ENCODE results near the gene SOCS7. TPM values are rescaled to one million over a fixed set of nuclear protein-coding genes. Genes with fewer than 3 reads are reported as not detected.

The SOCS7 gene
- total RNA-seq, 2 donors from 2014 or later = 11.4 to 15.3 TPM

GRCh38 chr17:38449364-38449763 is 97.7 kb downstream of the SOCS7 start:
- Histone ChIP-seq H3K4me1 (no peaks in the 10 kb centered on the region), H3K4me3 (no peak overlapping the region), H3K9ac (ENCODE audit: low read depth in 2 of 2, low read length in 2 of 2) (peak overlapping the region in 1 of 2 donors; percentile 35), H3K27me3 (no peaks in the 10 kb centered on the region), H3K36me3 (no peaks in the 10 kb centered on the region), H3K9me3 (no peaks in the 10 kb centered on the region), H3K27ac (no peak overlapping the region)
- DNase-seq = no peak
- TF ChIP-seq, protein P1, sequence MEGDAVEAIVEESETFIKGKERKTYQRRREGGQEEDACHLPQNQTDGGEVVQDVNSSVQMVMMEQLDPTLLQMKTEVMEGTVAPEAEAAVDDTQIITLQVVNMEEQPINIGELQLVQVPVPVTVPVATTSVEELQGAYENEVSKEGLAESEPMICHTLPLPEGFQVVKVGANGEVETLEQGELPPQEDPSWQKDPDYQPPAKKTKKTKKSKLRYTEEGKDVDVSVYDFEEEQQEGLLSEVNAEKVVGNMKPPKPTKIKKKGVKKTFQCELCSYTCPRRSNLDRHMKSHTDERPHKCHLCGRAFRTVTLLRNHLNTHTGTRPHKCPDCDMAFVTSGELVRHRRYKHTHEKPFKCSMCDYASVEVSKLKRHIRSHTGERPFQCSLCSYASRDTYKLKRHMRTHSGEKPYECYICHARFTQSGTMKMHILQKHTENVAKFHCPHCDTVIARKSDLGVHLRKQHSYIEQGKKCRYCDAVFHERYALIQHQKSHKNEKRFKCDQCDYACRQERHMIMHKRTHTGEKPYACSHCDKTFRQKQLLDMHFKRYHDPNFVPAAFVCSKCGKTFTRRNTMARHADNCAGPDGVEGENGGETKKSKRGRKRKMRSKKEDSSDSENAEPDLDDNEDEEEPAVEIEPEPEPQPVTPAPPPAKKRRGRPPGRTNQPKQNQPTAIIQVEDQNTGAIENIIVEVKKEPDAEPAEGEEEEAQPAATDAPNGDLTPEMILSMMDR (IDR thresholded peaks at IDR 0.05) = no peak
- intact Hi-C loops (cut with DNase I) = no loop called here

GRCh38 chr17:38450557-38451029 is 98.9 kb downstream of the SOCS7 start:
- Histone ChIP-seq H3K27ac (no peak overlapping the region), H3K4me3 (no peak overlapping the region), H3K9me3 (no peaks in the 10 kb centered on the region), H3K9ac (ENCODE audit: low read depth in 2 of 2, low read length in 2 of 2) (no peak overlapping the region), H3K27me3 (no peaks in the 10 kb centered on the region), H3K4me1 (no peaks in the 10 kb centered on the region), H3K36me3 (no peaks in the 10 kb centered on the region)
- no peak for DNase-seq
- intact Hi-C loops (cut with DNase I) = no loop called here
- TF ChIP-seq, protein P1 (IDR thresholded peaks at IDR 0.05) = no peak

GRCh38 chr17:38451030-38451839 is 99.6 kb downstream of the SOCS7 start:
- no peak overlapping the region for H3K4me3 ChIP-seq
- intact Hi-C loops (cut with DNase I) = no loop called here

GRCh38 chr17:38451840-38452529 is 100.3 kb downstream of the SOCS7 start:
- H3K27me3 ChIP-seq = no peaks in the 10 kb centered on the region
- peak overlapping the region; percentile 9 for H3K27ac ChIP-seq
- H3K4me3 ChIP-seq = no peak overlapping the region
- H3K4me1 ChIP-seq = no peaks in the 10 kb centered on the region
- H3K36me3 ChIP-seq = no peaks in the 10 kb centered on the region
- H3K9me3 ChIP-seq = no peaks in the 10 kb centered on the region
- H3K9ac ChIP-seq (ENCODE audit: low read depth in 2 of 2, low read length in 2 of 2) = peak overlapping the region in 1 of 2 donors; percentile 38
- TF ChIP-seq, protein P1 (IDR thresholded peaks at IDR 0.05) = no peak
- DNase-seq = no peak
- intact Hi-C loops (cut with DNase I) = no loop called here

More at GRCh38 chr17:38451030-38451839, 99.6 kb downstream of the SOCS7 start:
- peak overlapping the region in 1 of 2 donors; percentile 38 for H3K9ac ChIP-seq (ENCODE audit: low read depth in 2 of 2, low read length in 2 of 2)
- no peaks in the 10 kb centered on the region for H3K9me3 ChIP-seq
- H3K27me3 ChIP-seq = no peaks in the 10 kb centered on the region
- H3K36me3 ChIP-seq = no peaks in the 10 kb centered on the region
- H3K27ac ChIP-seq = peak overlapping the region; percentile 9
- DNase-seq = no peak
- TF ChIP-seq, protein P1 (IDR thresholded peaks at IDR 0.05) = no peak
- H3K4me1 ChIP-seq = no peaks in the 10 kb centered on the region

GRCh38 chr17:38452719-38453118 is 101.1 kb downstream of the SOCS7 start:
- H3K36me3 ChIP-seq = no peaks in the 10 kb centered on the region
- no peaks in the 10 kb centered on the region for H3K4me1 ChIP-seq
- intact Hi-C loops (cut with DNase I) = no loop called here
- TF ChIP-seq, protein P1 (IDR thresholded peaks at IDR 0.05) = no peak
- no peaks in the 10 kb centered on the region for H3K9me3 ChIP-seq
- H3K4me3 ChIP-seq = no peak overlapping the region
- no peak overlapping the region for H3K27ac ChIP-seq
- no peak for DNase-seq
- H3K27me3 ChIP-seq = no peaks in the 10 kb centered on the region
- peak overlapping the region in 1 of 2 donors; percentile 34 for H3K9ac ChIP-seq (ENCODE audit: low read depth in 2 of 2, low read length in 2 of 2)

All from colonic mucosa (tissue), 4 donors.